GM11168 (cell line): ENCODE data around the gene CBLN3.

Experiments
- in situ Hi-C: fragments of 300-500 bp; cut with MboI; formaldehyde crosslinking; loops from one replicate; pipeline ENCODE4 v1.12.0; 2022; ENCODE audit warnings: low sequenced_read_pairs; ENCODE audit not compliant: unreplicated experiment

CBLN3 gene

DNA sequence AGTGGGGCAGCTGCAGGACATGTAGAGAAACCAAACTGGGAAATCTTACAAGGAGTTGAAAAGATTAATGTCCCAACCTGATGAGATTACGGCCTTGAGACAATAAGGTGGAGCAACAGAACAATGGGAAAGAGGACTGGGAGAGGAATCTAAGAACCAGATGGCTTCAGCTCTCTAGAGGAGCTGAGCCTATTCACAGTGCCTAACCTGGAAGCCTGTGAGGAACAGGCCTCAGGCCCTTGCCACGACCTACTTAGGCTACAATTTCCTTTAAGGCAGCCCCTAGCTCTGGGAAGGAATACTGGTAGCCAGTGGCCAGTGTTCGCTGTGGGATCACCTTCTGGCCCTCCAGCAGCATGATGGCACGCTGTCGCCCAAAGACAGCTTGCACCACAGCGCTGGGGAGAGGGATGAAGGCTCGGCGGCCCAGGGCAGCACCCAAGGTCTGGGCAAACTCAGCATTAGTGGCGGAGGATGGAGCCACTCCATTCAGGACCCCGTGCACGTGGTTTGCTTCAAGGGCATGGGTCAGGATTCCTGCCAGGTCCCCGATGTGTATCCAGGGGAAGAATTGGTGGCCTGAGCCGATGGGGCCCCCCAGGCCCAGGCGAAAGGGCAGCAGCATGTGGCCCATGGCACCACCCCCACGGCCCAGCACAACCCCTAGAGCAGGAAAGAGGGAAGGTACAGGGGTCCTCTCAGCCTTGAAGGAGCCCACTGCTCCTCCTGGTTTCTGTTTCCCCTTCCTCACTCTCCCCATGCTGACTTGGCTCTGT is 10.6 kb upstream of the CBLN3 start:
- in situ Hi-C loops = loop anchor here (5.0 to 10.0 kb wide), 2 partner anchors 75 to 108 kb away; partner anchors contain the start of gene NFATC4

DNA sequence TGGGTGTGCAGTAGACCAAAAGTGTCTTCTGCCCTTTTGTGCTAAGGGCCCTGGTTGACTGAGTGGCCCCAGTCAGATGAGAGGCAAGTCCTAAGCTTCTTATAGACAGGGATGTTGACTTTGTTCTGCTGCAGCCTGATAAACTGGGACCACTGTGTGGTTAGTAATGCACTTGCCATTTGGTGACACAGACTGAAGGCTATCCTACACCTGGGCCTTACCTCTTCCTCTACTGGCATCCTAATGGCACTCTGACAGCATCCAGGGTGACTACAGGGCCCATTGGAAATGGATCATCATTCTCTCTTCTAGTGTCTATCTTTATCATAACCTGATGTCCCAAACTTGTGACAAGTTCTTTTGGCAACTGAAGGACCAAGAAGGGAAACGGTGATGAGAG is 9.8 kb upstream of the CBLN3 start:
- in situ Hi-C loops = loop anchor here (5.0 to 10.0 kb wide), 2 partner anchors 74 to 107 kb away; partner anchors contain the start of gene NFATC4

DNA sequence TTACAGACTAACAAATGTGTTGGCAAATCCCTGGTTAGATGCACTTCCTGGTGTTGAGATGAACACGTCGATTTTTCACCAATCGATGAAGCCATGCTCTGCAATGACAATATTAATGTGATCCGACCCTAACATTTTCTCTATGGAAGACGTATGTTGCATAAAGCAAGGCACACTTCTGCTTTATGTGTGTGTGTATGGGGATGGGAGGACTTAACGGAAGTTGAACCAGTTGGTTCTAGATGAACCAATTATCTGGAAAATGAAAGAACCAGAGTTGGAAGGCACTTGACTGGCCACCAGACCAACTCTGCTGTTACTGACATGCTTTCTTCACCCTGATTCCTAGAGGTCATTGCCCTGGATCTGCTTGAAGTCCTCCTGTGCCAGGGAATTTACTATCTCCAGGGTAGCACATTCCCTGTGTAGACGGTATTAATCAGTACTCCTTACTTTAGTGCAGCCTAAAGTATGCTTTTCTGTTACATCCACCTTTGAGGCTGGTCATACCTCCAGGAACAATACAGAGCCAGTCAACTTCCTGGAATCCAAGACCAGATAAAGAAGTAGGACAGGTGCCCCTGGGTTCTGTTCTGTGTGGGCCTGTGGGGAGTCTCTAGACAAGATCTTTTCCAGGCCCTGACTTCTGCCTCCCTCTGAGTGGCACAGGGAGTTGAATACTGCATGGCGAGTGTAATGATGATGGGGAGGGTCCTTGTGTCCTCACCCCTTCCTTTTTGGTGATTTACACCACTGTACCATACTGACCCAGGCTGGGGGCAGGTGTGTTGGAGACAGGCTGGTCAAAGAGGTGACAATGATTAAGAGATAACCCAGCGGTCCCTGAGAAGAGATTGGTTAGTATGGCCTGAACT is 9.0 kb upstream of the CBLN3 start:
- in situ Hi-C loops = loop anchor here (5.0 to 10.0 kb wide), 2 partner anchors 74 to 106 kb away; partner anchors contain the start of gene NFATC4

DNA sequence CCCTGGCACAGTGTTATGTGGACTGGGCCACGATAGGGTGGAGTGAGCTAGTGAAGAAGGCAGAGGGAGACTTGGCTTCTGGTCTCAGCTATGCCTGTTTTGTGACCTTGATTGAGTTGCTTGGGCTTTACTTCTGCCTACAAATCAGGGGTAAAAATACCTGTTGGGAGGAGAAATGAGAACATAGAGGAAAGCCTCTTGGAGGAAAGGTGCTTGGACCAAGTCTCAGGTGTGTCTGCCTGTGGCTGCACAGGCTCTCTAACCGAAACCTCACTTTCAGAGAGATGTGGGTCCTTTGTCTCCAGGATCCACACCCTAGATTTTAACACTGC is 8.2 kb upstream of the CBLN3 start:
- in situ Hi-C loops = loop anchor here (5.0 to 10.0 kb wide), 2 partner anchors 73 to 105 kb away; partner anchors contain the start of gene NFATC4

DNA sequence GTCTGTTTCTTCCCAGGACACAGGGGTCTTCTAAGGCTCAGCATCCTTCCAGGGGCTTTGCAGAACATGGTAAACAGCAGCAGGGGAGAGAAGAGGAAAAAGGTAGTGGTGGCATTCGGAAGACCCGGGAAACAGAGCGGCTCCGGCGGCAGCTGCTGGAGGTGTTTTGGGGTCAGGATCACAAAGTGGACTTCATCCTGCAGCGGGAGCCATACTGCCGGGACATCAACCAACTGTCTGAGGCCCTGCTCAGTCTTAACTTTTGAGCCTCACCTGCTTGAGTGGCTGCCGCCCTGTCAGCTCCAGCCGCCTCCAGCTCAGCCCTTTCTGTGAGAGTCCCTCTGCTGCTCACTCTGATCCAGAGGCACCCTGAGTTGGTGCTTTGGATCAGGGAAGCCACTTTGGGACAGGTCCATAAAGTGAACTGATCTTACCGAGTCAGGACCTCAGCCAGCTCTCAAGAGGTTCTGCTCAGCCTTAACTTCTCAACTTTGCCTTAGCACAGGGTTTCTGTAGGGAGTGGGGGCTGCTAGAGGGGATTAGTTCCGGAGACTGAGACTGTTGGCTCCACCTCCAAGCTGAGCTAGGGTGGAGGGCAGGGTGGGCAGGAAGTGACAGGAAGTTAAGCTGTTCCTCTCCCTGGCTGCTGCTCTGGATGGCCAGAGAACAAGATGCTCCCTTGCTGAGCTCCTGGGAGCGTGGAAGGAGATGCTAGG is 7.7 kb upstream of the CBLN3 start:
- in situ Hi-C loops = loop anchor here (5.0 to 10.0 kb wide), 2 partner anchors 72 to 105 kb away; partner anchors contain the start of gene NFATC4

DNA sequence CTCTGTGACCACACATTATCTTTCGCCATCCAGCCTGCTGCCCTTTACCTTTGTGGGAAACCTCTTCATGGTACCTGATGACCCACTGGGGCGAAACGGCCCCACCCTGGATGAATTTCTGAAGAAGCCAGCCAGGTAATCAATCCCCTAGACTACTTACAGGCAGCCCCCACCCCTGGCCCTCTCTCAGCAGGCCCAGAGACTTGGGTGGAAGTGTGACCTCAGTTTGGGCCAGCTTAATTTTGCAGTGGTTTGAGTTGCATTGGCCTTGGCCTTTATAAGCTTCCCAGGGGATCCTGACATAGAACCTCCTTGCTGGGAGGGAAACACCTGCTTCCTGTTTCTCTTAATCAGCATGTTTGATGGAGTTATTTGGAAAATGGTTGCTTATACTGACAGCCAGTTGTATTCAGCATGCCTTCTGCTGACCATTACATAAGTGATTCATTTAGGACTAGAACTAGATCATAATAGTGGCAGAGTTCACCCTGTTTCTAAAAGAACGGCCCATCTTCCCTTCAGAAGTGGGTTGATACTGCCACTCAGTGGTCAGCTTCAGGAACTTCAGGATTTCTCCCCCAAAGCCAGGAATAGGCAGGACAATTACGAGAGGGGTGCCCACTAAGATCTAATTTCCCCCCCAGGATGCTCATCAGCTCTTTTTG is 7.0 kb upstream of the CBLN3 start:
- in situ Hi-C loops = loop anchor here (5.0 to 10.0 kb wide), 2 partner anchors 72 to 104 kb away; partner anchors contain the start of gene NFATC4

DNA sequence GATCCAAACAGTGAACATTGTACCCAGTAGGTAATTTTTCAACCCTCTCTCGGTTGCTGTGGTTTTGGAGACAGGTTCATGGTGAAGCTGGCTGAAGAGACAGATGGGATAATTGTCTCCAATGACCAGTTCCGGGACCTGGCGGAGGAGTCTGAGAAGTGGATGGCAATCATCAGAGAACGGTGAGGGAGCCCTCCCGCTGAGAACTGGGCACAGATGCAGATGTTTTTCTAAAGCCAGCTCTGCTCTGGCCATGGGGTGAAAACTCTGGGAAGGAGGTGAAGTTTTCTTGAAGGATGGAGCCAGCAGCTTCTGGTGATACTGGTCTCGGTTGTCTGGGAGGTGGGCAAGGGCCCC is 6.5 kb upstream of the CBLN3 start:
- in situ Hi-C loops = loop anchor here (5.0 to 10.0 kb wide), 2 partner anchors 71 to 104 kb away; partner anchors contain the start of gene NFATC4

DNA sequence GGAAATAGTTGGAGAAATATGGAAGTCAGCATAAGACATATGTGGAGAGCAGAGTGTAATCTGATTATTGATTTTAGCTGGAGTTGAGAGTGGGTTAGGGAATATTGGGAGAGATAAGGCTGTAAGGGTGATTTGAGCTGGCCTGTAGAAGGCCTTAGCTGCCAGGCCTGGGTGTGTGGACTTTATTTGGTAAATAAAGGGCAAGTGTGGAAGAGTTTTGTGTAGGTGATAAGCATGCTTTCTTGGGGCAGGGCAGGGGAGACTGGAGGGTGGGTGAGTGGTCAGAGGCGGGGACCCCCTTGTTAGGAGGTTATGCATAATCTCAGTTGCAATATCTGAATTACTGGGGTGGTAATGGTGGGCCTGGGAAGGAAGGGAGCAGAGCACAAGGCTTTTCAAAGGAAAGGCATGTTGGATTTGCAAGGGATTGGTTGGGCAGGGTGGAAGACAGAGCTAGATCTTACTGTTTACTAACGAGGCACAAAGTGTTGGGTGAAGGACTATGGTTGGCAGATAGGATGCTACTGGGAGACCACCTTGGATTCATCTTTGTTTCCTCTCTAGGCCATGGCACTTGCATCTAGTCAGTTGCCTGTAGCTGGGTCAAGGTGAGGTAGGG is 5.8 kb upstream of the CBLN3 start:
- in situ Hi-C loops = loop anchor here (5.0 to 10.0 kb wide), 2 partner anchors 70 to 103 kb away; partner anchors contain the start of gene NFATC4

DNA sequence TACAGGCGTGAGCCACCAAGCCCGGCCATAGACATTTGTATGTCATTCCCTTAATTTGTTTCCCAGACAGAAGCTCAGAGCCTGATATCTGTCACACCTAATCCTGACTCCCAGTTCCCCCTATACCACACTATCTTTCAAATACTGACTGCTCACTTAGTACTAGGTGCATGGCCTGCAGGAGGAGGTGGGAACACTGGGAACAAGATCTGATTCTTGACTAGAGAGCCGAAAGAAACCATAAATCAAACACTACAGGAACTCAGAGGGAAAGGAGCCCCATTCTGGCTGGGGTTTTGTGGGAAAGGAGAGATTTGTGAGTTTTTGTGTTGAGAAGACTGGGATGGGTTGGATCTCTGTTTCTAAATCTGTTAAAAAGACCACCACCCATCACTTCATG is 5.2 kb upstream of the CBLN3 start:
- in situ Hi-C loops = loop anchor here (5.0 to 10.0 kb wide), 2 partner anchors 70 to 102 kb away; partner anchors contain the start of gene NFATC4

DNA sequence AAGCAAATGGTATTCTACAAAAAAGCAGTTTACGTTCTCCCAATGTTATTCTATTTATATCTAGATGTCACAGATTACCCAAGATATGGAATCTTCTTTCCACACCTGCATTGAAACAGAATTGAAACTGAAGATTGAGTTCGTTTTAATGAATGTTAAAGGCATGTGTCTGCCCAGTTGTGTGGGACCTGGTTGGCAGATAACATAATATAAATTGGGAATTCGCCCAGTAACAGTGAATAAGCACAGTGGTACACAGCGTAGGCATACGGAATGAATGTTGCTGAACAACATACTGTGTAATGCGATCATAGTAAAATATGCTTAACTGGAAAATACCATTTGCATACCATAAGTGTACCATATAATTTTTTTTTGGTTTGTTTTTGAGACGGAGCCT is 4.6 kb upstream of the CBLN3 start:
- in situ Hi-C loops = loop anchor here (10.0 kb wide), 1 partner anchor 69 kb away; the partner anchor contains the start of gene NFATC4

DNA sequence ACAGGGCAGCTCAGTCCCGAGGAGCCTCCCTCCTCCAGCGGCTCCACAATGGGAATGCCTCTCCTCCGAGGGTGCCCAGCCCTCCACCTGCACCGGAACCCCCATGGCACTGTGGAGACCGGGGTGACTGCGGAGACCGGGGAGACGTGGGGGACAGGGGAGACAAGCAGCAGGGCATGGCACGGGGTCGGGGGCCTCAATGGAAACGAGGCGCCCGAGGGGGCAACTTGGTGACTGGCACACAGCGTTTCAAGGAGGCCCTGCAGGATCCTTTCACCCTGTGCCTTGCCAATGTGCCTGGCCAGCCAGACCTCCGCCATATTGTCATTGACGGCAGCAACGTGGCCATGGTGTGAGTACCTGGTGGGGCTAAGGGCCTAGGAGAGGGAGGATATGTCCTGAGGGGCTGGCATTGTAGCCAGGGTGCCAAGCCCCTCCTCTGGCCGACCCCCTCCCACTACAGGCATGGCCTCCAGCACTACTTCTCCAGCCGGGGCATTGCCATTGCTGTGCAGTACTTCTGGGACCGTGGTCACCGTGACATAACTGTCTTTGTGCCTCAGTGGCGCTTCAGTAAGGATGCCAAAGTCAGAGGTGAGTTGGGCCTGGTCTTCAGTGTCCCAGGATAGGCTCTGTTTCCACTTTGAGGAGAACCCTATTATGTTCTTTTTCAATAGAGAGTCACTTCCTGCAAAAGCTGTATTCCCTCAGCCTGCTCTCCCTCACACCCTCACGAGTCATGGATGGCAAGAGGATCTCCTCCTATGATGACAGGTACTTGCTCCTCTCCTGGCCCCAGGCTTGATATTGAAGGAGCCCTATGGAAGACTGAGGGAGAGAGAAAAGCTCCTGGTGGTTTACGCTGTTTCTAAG is 3.0 kb upstream of the CBLN3 start:
- in situ Hi-C loops = loop anchor here (10.0 kb wide), 1 partner anchor 68 kb away; the partner anchor contains the start of gene NFATC4

DNA sequence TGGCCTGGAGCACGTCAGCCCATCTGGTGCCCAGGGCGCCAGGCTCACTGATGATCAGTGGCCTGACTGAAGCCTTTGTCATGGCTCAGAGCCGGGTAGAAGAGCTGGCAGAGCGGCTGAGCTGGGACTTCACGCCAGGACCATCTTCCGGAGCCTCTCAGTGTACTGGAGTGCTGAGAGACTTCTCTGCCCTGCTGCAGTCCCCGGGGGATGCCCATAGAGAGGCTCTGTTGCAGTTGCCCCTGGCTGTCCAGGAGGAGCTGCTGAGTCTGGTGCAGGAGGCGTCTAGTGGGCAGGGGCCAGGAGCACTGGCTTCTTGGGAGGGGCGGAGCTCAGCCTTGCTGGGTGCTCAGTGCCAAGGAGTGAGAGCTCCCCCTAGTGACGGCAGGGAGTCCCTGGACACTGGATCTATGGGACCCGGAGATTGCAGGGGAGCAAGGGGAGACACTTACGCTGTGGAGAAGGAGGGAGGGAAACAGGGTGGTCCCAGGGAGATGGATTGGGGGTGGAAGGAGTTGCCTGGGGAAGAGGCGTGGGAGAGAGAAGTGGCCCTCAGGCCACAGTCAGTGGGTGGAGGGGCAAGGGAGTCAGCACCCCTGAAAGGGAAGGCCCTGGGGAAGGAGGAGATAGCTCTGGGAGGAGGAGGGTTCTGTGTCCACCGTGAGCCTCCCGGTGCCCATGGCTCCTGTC is 2.2 kb upstream of the CBLN3 start:
- in situ Hi-C loops = loop anchor here (10.0 kb wide), 1 partner anchor 67 kb away; the partner anchor contains the start of gene NFATC4

DNA sequence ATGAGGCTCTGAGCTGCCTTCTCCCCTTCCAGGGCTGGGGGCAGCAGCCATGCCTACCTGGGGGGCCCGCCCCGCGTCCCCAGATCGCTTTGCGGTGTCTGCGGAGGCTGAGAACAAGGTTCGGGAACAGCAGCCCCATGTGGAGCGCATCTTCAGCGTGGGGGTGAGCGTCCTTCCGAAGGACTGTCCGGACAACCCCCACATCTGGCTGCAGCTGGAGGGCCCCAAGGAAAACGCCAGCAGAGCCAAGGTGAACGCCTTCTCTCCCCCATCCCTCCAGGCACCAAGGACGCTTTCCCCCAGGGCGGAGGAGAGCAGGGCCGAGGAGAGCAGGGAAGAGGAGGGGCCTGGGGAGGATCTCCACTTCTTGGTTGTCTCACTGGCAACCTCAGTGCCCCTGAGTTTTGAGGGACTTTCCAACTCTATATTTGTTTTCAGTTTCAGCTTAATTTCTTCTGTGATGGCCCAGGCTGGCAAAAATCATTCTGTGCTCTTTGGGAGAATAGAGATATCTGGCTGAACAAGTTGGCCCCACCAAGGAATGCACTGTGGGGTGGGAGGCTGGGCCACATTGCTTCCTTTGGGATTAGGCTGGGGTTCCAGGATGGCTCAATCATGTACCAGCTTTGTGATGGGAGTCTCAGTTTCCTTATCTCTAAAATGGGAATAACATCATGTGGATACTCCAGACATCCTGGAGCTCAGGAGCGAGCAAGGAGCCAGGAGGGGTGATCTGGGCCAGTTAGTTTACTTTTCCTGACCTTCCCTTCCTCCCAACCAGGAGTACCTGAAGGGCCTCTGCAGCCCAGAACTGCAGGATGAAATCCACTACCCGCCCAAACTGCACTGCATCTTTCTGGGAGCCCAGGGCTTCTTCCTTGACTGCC is 1.5 kb upstream of the CBLN3 start:
- in situ Hi-C loops = loop anchor here (10.0 kb wide), 1 partner anchor 66 kb away; the partner anchor contains the start of gene NFATC4

DNA sequence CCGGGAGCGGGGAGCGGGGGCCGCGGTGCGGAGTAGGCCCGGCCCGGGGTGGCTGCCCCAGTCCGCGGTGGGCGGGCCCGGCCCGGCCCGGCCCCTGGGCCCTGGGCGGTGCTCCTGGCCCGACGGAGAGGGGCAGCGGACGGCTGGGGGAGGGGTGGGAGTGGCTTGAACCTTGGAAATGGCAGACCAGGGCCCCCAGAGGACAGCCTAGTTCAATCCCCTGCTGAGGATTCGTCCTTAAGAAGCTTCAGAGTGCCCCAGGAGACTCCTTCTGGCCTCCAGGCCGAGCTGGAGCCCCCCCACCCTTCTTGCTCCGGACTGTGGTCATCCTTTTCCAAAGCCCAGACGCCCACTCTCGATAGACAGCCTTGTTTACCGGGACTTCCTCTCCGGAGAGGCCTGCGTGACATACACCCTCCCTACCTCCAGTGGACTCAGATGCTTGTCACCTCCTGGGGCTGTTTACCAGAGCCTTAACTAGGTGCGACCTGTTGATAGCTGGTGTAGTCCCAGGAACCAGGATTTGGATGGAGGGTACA is 744 bp upstream of the CBLN3 start:
- in situ Hi-C loops = loop anchor here (10.0 kb wide), 1 partner anchor 65 kb away; the partner anchor contains the start of gene NFATC4

DNA sequence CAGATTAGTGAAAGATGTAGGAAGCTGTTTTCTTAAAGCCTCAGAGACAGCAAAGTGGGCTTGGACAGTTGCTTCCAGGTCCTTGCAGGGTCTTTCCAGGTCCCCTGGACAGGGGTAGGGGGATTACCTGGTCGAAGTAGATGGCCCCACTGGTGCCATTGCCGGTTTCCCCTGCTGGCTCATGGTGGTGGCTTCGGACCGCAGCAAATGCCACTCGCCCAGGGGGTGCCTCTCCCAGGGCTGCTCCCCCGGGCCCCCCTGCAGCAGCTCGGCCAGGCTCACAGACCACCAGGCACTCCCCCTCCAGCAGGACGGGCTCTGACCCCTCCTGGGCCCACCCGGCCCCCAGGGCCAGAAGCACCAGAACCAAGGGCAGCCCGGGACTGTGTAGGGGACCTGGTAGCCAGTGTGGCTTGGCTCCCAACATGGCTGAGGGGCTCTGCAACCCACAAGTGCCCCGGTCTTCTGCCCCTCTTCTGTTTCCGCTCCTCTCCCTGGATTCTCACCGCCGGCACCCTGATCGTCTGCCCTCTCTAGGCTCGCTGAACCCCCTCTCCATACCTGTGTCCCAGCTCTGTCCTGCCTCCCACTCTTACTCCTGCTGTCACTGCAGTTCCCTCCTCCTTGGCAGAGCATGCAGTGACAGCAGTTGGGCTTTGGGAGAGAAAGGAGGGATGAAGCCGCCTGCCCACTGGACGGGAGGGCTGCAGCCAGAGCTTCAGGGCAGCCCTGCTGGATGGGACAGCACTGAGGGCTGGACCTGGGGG is 657 bp downstream of the CBLN3 start:
- in situ Hi-C loops = no loop called here
